Stimulated activated effector memory CD8-positive, alpha-beta T cell treated with anti-CD3 and anti-CD28 coated beads, Interleukin-12 subunit alpha, Interleukin-12 subunit beta, amount 100 ng/mL, for 72 hours (primary cell): ENCODE measurements around the gene ANKS1B.

Experiments used
- ATAC-seq: fragments of 150-1000 bp; cut with Tn5 transposase; 2 replicates; pipeline ENCODE4 v1.10.0; 2021
- DNase-seq, 2 donors: peaks; one replicate each; pipeline ENCODE4 v3.0.0; 2021 to 2022; ENCODE audit warnings: low spot score in 2 of 2
- H3K27ac Mint-ChIP-seq: one replicate; pipeline ENCODE4 v1.8.0; 2022; ENCODE audit warnings: mild to moderate bottlenecking, mixed read lengths
- H3K36me3 Mint-ChIP-seq: one replicate; pipeline ENCODE4 v1.8.0; 2022; ENCODE audit warnings: mild to moderate bottlenecking, mixed read lengths
- H3K4me1 Mint-ChIP-seq: one replicate; pipeline ENCODE4 v1.8.0; 2022; ENCODE audit warnings: mixed read lengths
- H3K4me3 Mint-ChIP-seq: one replicate; pipeline ENCODE4 v1.8.0; 2022; ENCODE audit warnings: mild to moderate bottlenecking, mixed read lengths
- H3K9me3 Mint-ChIP-seq: one replicate; pipeline ENCODE4 v1.8.0; 2022; ENCODE audit warnings: mixed read lengths

The ANKS1B gene

GRCh38 chr12:98819821-98820404, 1164.8 kb downstream of the ANKS1B start:
- Mint-ChIP-seq H3K9me3 (peaks cover 2% of the 10 kb centered on the region), H3K4me1 (no peaks in the 10 kb centered on the region), H3K4me3 (no peak overlapping the region), H3K36me3 (no peaks in the 10 kb centered on the region), H3K27ac (no peak overlapping the region)
- DNase-seq = no peak
- no peak for ATAC-seq

GRCh38 chr12:98819071-98819470, 1165.7 kb downstream of the ANKS1B start:
- no peak for ATAC-seq
- no peaks in the 10 kb centered on the region for H3K4me1 Mint-ChIP-seq
- H3K27ac Mint-ChIP-seq = no peak overlapping the region
- no peak overlapping the region for H3K4me3 Mint-ChIP-seq
- no peaks in the 10 kb centered on the region for H3K36me3 Mint-ChIP-seq
- no peak for DNase-seq
- peaks cover 2% of the 10 kb centered on the region for H3K9me3 Mint-ChIP-seq

- DNase-seq = no peak
- Mint-ChIP-seq H3K4me3 (no peak overlapping the region), H3K36me3 (no peaks in the 10 kb centered on the region), H3K4me1 (no peaks in the 10 kb centered on the region), H3K27ac (no peak overlapping the region), H3K9me3 (peaks cover 2% of the 10 kb centered on the region)
- no peak for ATAC-seq
These were observed 1166.5 kb downstream of the ANKS1B start for GRCh38 chr12:98818239-98818638.

GRCh38 chr12:98817742-98818141, 1167.0 kb downstream of the ANKS1B start:
- no peak for DNase-seq
- Mint-ChIP-seq H3K9me3 (peaks cover 2% of the 10 kb centered on the region), H3K4me3 (no peak overlapping the region), H3K27ac (no peak overlapping the region), H3K36me3 (no peaks in the 10 kb centered on the region), H3K4me1 (no peaks in the 10 kb centered on the region)
- ATAC-seq = no peak

- H3K36me3 Mint-ChIP-seq = no peaks in the 10 kb centered on the region
- H3K4me3 Mint-ChIP-seq = no peak overlapping the region
- ATAC-seq (no peak), DNase-seq (no peak)
- H3K27ac Mint-ChIP-seq = no peak overlapping the region
- H3K4me1 Mint-ChIP-seq = no peaks in the 10 kb centered on the region
- H3K9me3 Mint-ChIP-seq = peaks cover 2% of the 10 kb centered on the region
These were observed 1168.0 kb downstream of the ANKS1B start for GRCh38 chr12:98816720-98817119.

- H3K36me3 Mint-ChIP-seq = no peaks in the 10 kb centered on the region
- DNase-seq = no peak
- no peak overlapping the region for H3K27ac Mint-ChIP-seq
- H3K9me3 Mint-ChIP-seq = peaks cover 2% of the 10 kb centered on the region
- ATAC-seq = no peak
- no peak overlapping the region for H3K4me3 Mint-ChIP-seq
- H3K4me1 Mint-ChIP-seq = no peaks in the 10 kb centered on the region
These were observed 1170.5 kb downstream of the ANKS1B start for GRCh38 chr12:98814254-98814653.

GRCh38 chr12:98812225-98812624, 1172.5 kb downstream of the ANKS1B start:
- no peak for ATAC-seq
- no peaks in the 10 kb centered on the region for H3K4me1 Mint-ChIP-seq
- H3K9me3 Mint-ChIP-seq = peaks cover 2% of the 10 kb centered on the region
- DNase-seq = no peak
- H3K36me3 Mint-ChIP-seq = no peaks in the 10 kb centered on the region
- H3K4me3 Mint-ChIP-seq = no peak overlapping the region
- no peak overlapping the region for H3K27ac Mint-ChIP-seq

- Mint-ChIP-seq H3K9me3 (no peaks in the 10 kb centered on the region), H3K27ac (no peak overlapping the region), H3K4me3 (no peak overlapping the region), H3K36me3 (no peaks in the 10 kb centered on the region), H3K4me1 (no peaks in the 10 kb centered on the region)
- ATAC-seq (no peak), DNase-seq (no peak)
These were observed 1176.4 kb downstream of the ANKS1B start for GRCh38 chr12:98808243-98808875.

- H3K4me1 Mint-ChIP-seq = no peaks in the 10 kb centered on the region
- no peak overlapping the region for H3K27ac Mint-ChIP-seq
- no peaks in the 10 kb centered on the region for H3K9me3 Mint-ChIP-seq
- H3K4me3 Mint-ChIP-seq = no peak overlapping the region
- H3K36me3 Mint-ChIP-seq = no peaks in the 10 kb centered on the region
- DNase-seq (no peak), ATAC-seq (no peak)
These were observed 1177.5 kb downstream of the ANKS1B start for GRCh38 chr12:98807187-98807586.

GRCh38 chr12:98803468-98804209, 1181.1 kb downstream of the ANKS1B start:
- Mint-ChIP-seq H3K4me3 (no peak overlapping the region), H3K36me3 (no peaks in the 10 kb centered on the region), H3K9me3 (no peaks in the 10 kb centered on the region), H3K4me1 (no peaks in the 10 kb centered on the region), H3K27ac (no peak overlapping the region)
- DNase-seq (no peak), ATAC-seq (no peak)

GRCh38 chr12:98799822-98800221, 1184.9 kb downstream of the ANKS1B start:
- Mint-ChIP-seq H3K4me3 (no peak overlapping the region), H3K9me3 (no peaks in the 10 kb centered on the region), H3K27ac (no peak overlapping the region), H3K36me3 (no peaks in the 10 kb centered on the region), H3K4me1 (no peaks in the 10 kb centered on the region)
- DNase-seq (no peak), ATAC-seq (no peak)

- no peaks in the 10 kb centered on the region for H3K36me3 Mint-ChIP-seq
- ATAC-seq (no peak), DNase-seq (no peak)
- no peaks in the 10 kb centered on the region for H3K4me1 Mint-ChIP-seq
- H3K27ac Mint-ChIP-seq = no peak overlapping the region
- H3K4me3 Mint-ChIP-seq = no peak overlapping the region
- no peaks in the 10 kb centered on the region for H3K9me3 Mint-ChIP-seq
These were observed 1185.5 kb downstream of the ANKS1B start for GRCh38 chr12:98799146-98799810.

- no peak for ATAC-seq
These were observed 1187.5 kb downstream of the ANKS1B start for GRCh38 chr12:98797200-98797599.

GRCh38 chr12:98796745-98797144, 1188.0 kb downstream of the ANKS1B start:
- Mint-ChIP-seq H3K4me1 (no peaks in the 10 kb centered on the region), H3K36me3 (no peaks in the 10 kb centered on the region), H3K27ac (no peak overlapping the region), H3K9me3 (no peaks in the 10 kb centered on the region), H3K4me3 (no peak overlapping the region)
- ATAC-seq = no peak
- DNase-seq = no peak

More at GRCh38 chr12:98797200-98797599, 1187.5 kb downstream of the ANKS1B start:
- Mint-ChIP-seq H3K27ac (no peak overlapping the region), H3K4me3 (no peak overlapping the region), H3K36me3 (no peaks in the 10 kb centered on the region), H3K4me1 (no peaks in the 10 kb centered on the region), H3K9me3 (no peaks in the 10 kb centered on the region)
- DNase-seq = no peak

- Mint-ChIP-seq H3K9me3 (no peaks in the 10 kb centered on the region), H3K27ac (no peak overlapping the region), H3K4me3 (no peak overlapping the region), H3K4me1 (no peaks in the 10 kb centered on the region), H3K36me3 (no peaks in the 10 kb centered on the region)
- DNase-seq (no peak), ATAC-seq (no peak)
These were observed 1191.6 kb downstream of the ANKS1B start for GRCh38 chr12:98793121-98793520.
